Measurements from ENCODE around the gene NDUFS8. TPM values are rescaled to one million over a fixed set of nuclear protein-coding genes. Genes with fewer than 3 reads are reported as not detected.

Gene NDUFS8
- total and polyA plus RNA-seq, 2 experiments from 2014 or later: 175 to 308 TPM

DNA sequence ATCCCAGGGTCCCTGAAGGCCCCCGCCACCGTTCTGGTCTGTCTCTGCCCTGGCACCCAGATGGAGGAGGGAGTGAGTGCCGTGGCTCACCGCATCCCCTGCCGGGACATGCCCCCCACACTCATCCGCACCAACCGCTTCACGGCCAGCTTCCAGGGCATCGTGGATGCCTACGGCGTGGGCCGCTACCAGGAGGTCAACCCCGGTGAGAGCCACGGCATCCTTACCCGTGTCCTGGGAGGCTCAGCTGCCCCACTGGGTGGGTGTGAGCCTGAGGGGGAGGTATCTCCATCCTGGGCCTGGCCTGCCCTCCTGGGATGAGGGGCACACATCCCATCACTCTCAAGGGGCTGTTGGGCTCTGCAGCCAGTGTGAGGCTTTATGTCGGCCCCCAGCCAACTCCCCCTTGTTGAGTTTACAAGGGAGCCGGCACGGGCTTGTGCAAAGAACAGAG lies 14.4 kb downstream of the NDUFS8 start:
- H3K27me3 Mint-ChIP-seq (ENCODE audit: insufficient read depth, low read depth, poor library complexity): peaks cover 7% of the 10 kb centered on the region
- 0 out of 2 replicates have a peak, but pooled peaks cover 3% of the 10 kb centered on the region for H3F3A ChIP-seq (replicated peaks; ENCODE audit: low read depth)
- no peaks in the 10 kb centered on the region for H3K36me3 ChIP-seq (ENCODE audit: insufficient read depth)
- no peak overlapping the region for H3K27ac Mint-ChIP-seq
- H3K27ac ChIP-seq (ENCODE audit: low read depth): no peak overlapping the region
- H3K27me3 ChIP-seq (ENCODE audit: insufficient read depth): no peaks in the 10 kb centered on the region
- H3K79me2 ChIP-seq (replicated peaks; ENCODE audit: insufficient read depth): no peaks in the 10 kb centered on the region
- ATAC-seq: no peak
- H3K4me1 ChIP-seq (ENCODE audit: insufficient read depth): peaks cover 8% of the 10 kb centered on the region
- H3K4me1 Mint-ChIP-seq: peaks cover 4% of the 10 kb centered on the region
- H3K9me2 ChIP-seq (ENCODE audit: insufficient read depth): no peaks in the 10 kb centered on the region
- H3K36me3 Mint-ChIP-seq (ENCODE audit: low read depth): no peaks in the 10 kb centered on the region
- H3K9me3 Mint-ChIP-seq: no peaks in the 10 kb centered on the region
- DNase-seq (ENCODE audit: low spot score): no peak
- H3K4me2 ChIP-seq: no peak overlapping the region
- no peak for TF ChIP-seq NANOG (IDR thresholded peaks at IDR 0.05; ENCODE audit: borderline replicate concordance)
- TF ChIP-seq, protein P1, sequence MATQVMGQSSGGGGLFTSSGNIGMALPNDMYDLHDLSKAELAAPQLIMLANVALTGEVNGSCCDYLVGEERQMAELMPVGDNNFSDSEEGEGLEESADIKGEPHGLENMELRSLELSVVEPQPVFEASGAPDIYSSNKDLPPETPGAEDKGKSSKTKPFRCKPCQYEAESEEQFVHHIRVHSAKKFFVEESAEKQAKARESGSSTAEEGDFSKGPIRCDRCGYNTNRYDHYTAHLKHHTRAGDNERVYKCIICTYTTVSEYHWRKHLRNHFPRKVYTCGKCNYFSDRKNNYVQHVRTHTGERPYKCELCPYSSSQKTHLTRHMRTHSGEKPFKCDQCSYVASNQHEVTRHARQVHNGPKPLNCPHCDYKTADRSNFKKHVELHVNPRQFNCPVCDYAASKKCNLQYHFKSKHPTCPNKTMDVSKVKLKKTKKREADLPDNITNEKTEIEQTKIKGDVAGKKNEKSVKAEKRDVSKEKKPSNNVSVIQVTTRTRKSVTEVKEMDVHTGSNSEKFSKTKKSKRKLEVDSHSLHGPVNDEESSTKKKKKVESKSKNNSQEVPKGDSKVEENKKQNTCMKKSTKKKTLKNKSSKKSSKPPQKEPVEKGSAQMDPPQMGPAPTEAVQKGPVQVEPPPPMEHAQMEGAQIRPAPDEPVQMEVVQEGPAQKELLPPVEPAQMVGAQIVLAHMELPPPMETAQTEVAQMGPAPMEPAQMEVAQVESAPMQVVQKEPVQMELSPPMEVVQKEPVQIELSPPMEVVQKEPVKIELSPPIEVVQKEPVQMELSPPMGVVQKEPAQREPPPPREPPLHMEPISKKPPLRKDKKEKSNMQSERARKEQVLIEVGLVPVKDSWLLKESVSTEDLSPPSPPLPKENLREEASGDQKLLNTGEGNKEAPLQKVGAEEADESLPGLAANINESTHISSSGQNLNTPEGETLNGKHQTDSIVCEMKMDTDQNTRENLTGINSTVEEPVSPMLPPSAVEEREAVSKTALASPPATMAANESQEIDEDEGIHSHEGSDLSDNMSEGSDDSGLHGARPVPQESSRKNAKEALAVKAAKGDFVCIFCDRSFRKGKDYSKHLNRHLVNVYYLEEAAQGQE (IDR thresholded peaks at IDR 0.05; ENCODE audit: unreplicated experiment): no peak
- H3K4me3 Mint-ChIP-seq: no peak overlapping the region
- H3K4me3 ChIP-seq: no peak overlapping the region
- H4K20me1 ChIP-seq (replicated peaks; ENCODE audit: insufficient read depth): no peaks in the 10 kb centered on the region
- H2AFZ ChIP-seq: no peak overlapping the region

DNA sequence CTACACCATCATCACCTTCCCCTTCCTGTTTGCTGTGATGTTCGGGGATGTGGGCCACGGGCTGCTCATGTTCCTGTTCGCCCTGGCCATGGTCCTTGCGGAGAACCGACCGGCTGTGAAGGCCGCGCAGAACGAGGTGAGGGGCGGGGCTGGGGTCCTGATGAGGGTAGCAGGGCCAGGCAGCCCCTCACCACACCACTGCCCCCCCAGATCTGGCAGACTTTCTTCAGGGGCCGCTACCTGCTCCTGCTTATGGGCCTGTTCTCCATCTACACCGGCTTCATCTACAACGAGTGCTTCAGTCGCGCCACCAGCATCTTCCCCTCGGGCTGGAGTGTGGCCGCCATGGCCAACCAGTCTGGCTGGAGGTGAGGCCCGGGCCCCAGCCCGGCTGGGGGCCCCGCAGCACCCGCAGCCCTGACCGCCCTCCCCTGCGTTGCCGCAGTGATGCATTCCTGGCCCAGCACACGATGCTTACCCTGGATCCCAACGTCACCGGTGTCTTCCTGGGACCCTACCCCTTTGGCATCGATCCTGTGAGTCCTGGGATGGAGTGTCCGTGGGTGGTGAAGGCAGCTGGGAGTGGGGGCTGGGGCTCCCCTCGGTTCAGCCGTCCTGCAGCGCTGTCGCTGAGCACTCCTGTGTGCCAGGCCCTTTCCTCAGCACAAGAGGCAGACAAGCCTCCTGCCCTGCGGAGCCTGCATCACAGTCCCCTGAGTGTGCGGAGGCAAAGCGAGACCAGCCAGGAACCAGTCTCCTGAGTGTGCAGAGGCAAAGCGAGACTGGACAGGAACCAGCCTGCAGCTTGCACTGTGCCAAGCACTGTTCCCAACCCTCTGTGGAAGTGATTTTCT lies 17.2 kb downstream of the NDUFS8 start:
- Mint-ChIP-seq H3K27ac (no peak overlapping the region), H3K9me3 (no peaks in the 10 kb centered on the region), H3K36me3 (ENCODE audit: low read depth) (peaks cover 2% of the 10 kb centered on the region; the same call in 1 of the 3 replicates), H3K4me1 (peaks cover 17% of the 10 kb centered on the region), H3K4me3 (no peak overlapping the region), H3K27me3 (ENCODE audit: insufficient read depth, low read depth, poor library complexity) (peaks cover 14% of the 10 kb centered on the region)
- H3K36me3 ChIP-seq (ENCODE audit: insufficient read depth): no peaks in the 10 kb centered on the region
- no peaks in the 10 kb centered on the region; the same call in 1 of the 2 replicates for H4K20me1 ChIP-seq (replicated peaks; ENCODE audit: insufficient read depth)
- H3K4me2 ChIP-seq: no peak overlapping the region
- no peak for TF ChIP-seq EZH2phosphoT487 (IDR thresholded peaks at IDR 0.05; ENCODE audit: unreplicated experiment)
- TF ChIP-seq JUNB (IDR thresholded peaks at IDR 0.05; ENCODE audit: unreplicated experiment): no peak
- no peak for DNase-seq (ENCODE audit: low spot score)
- peaks cover 6% of the 10 kb centered on the region; the same call in 1 of the 2 replicates for H3K4me1 ChIP-seq (ENCODE audit: insufficient read depth)
- no peak overlapping the region for H2AFZ ChIP-seq
- H3K9me2 ChIP-seq (ENCODE audit: insufficient read depth): no peaks in the 10 kb centered on the region
- H3K27me3 ChIP-seq (ENCODE audit: insufficient read depth): no peaks in the 10 kb centered on the region
- no peak overlapping the region for H3K27ac ChIP-seq (ENCODE audit: low read depth)
- H3K4me3 ChIP-seq: no peak overlapping the region
- no peak for ATAC-seq
- H3F3A ChIP-seq (replicated peaks; ENCODE audit: low read depth): 0 out of 2 replicates have a peak, but pooled peaks cover 4% of the 10 kb centered on the region
- no peaks in the 10 kb centered on the region for H3K79me2 ChIP-seq (replicated peaks; ENCODE audit: insufficient read depth)

Measured in GM23338 (cell line).